B cell (primary cell): ENCODE measurements around the gene MGMT. TPM values are rescaled to one million over a fixed set of nuclear protein-coding genes. Genes with fewer than 3 reads are reported as not detected.
A peak's percentile ranks its signal among the peaks of the same experiment; 100 is the strongest.

Experiments
- ATAC-seq: fragments of 200-7000 bp; cut with Tn5 transposase; one replicate; pipeline ENCODE4 v1.10.0; 2021; ENCODE audit warnings: low read depth, mild to moderate bottlenecking, moderate number of reproducible peaks, moderate library complexity
- CTCF ChIA-PET: fragments of 350-600 bp; sonication (Branson Sonifier 250); formaldehyde crosslinking; loops from one replicate; lab custom pipeline; 2021; ENCODE audit warnings: antibody characterized with exemption, inconsistent platforms; lab: Charles Lee
- POLR2A ChIA-PET: fragments of 350-600 bp; sonication (Branson Sonifier 250); formaldehyde crosslinking; loops from one replicate; lab custom pipeline; 2021; ENCODE audit warnings: antibody characterized with exemption; lab: Charles Lee
- DNase-seq: peaks from one replicate; pipeline ENCODE4 v3.0.0; 2013
- H2AFZ ChIP-seq: 2 replicates; pipeline ENCODE4 v1.6.1; 2012; ENCODE audit warnings: mild to moderate bottlenecking, low read depth, low read length; ENCODE audit not compliant: insufficient read depth, poor library complexity, severe bottlenecking
- H3K27ac ChIP-seq, 2 donors: 1 replicate in 1 of 2; 2 replicates in 1 of 2; pipeline ENCODE4 v1.5.1; 2012 to 2013; ENCODE audit warnings: low read length in 2 of 2, mild to moderate bottlenecking in 2 of 2, moderate library complexity in 1 of 2
- H3K27me3 ChIP-seq, 4 experiments: fragments of 200-600 bp in 1 of 4; sonication (generic) in 1 of 4; replicated peaks in 1 of 4; 1 replicate in 2 of 4; 2 replicates in 2 of 4; pipeline versions ENCODE4 v1.6.1 to v1.7.0; 2013 to 2016; ENCODE audit warnings: low read length in 3 of 4, mild to moderate bottlenecking in 2 of 4, mixed read lengths in 1 of 4, moderate library complexity in 1 of 4; ENCODE audit not compliant: insufficient read depth in 4 of 4, control insufficient read depth in 3 of 4; ENCODE audit errors: control extremely low read depth in 1 of 4
- H3K36me3 ChIP-seq, 2 experiments: replicated peaks in 1 of 2; 1 replicate in 1 of 2; 2 replicates in 1 of 2; pipeline versions ENCODE4 v1.6.1 to v1.7.1; 2013; ENCODE audit warnings: low read length in 1 of 2; ENCODE audit not compliant: insufficient read depth in 2 of 2, control insufficient read depth in 1 of 2; ENCODE audit errors: control extremely low read depth in 1 of 2, extremely low read depth in 1 of 2
- H3K4me1 ChIP-seq, 2 donors: fragments of 200-600 bp in 1 of 2; sonication (generic) in 1 of 2; 1 replicate in 1 of 2; 2 replicates in 1 of 2; pipeline versions ENCODE4 v1.5.1 to v1.6.1; 2013 to 2017; ENCODE audit warnings: low read length in 2 of 2; ENCODE audit not compliant: control insufficient read depth in 2 of 2, insufficient read depth in 2 of 2
- H3K4me2 ChIP-seq: replicated peaks from 2 replicates; pipeline ENCODE3; 2012; ENCODE audit warnings: mild to moderate bottlenecking, low read depth, low read length; ENCODE audit not compliant: poor library complexity, severe bottlenecking
- H3K4me3 ChIP-seq, 5 experiments: fragments of 200-600 bp in 1 of 5; sonication (generic) in 1 of 5; 1 replicate in 3 of 5; 2 replicates in 2 of 5; pipeline versions ENCODE4 v1.5.1 to v1.7.0; 2011 to 2016; ENCODE audit warnings: low read length in 4 of 5, mild to moderate bottlenecking in 4 of 5, low read depth in 2 of 5, control low read depth in 1 of 5, moderate library complexity in 1 of 5; ENCODE audit not compliant: insufficient read depth in 1 of 5; ENCODE audit errors: control extremely low read depth in 1 of 5, extremely low read depth in 1 of 5
- H3K79me2 ChIP-seq: fragments of 200-600 bp; sonication (generic); one replicate; pipeline ENCODE4 v1.6.0; 2016; ENCODE audit warnings: low read length; ENCODE audit not compliant: control insufficient read depth, insufficient read depth
- H3K9ac ChIP-seq: fragments of 200-600 bp; sonication (generic); 2 replicates; pipeline ENCODE4 v1.6.1; 2017; ENCODE audit warnings: mild to moderate bottlenecking, low read length, moderate library complexity
- H3K9me3 ChIP-seq, 3 donors: one replicate each; pipeline versions ENCODE4 v1.6.1 to v1.7.1; 2013; ENCODE audit warnings: low read length in 2 of 3; ENCODE audit not compliant: control insufficient read depth in 2 of 3, insufficient read depth in 1 of 3; ENCODE audit errors: control extremely low read depth in 1 of 3
- H4K20me1 ChIP-seq: 2 replicates; pipeline ENCODE4 v1.6.0; 2012; ENCODE audit warnings: mild to moderate bottlenecking, low read length; ENCODE audit not compliant: insufficient read depth, control insufficient read depth, poor library complexity, severe bottlenecking
- H3K27ac Mint-ChIP-seq: one replicate; pipeline ENCODE4 v1.8.0; 2021; ENCODE audit warnings: mixed read lengths
- H3K27me3 Mint-ChIP-seq: one replicate; pipeline ENCODE4 v1.8.0; 2021; ENCODE audit warnings: mixed read lengths
- H3K4me1 Mint-ChIP-seq: one replicate; pipeline ENCODE4 v1.8.0; 2021; ENCODE audit warnings: mixed read lengths
- H3K4me3 Mint-ChIP-seq: one replicate; pipeline ENCODE4 v1.8.0; 2021; ENCODE audit warnings: mixed read lengths
- H3K9me3 Mint-ChIP-seq: one replicate; pipeline ENCODE4 v1.8.0; 2022; ENCODE audit warnings: mixed read lengths; ENCODE audit not compliant: insufficient read depth
- EZH2 ChIP-seq: IDR thresholded peaks from 2 replicates; pipeline ENCODE4 v1.6.1; 2012; ENCODE audit warnings: borderline replicate concordance, low read depth, mild to moderate bottlenecking, moderate library complexity, low read length; ENCODE audit not compliant: insufficient read depth, poor library complexity, severe bottlenecking
- WGBS: methylation state at CpG from one replicate; pipeline ENCODE4 v1.1.5; 2013; ENCODE audit warnings: missing lambda C conversion rate; ENCODE audit not compliant: insufficient coverage; 5-methylcytosine and 5-hydroxymethylcytosine counted together
- intact Hi-C: fragments of 100-400 bp; cut with micrococcal nuclease; formaldehyde crosslinking; loops from one replicate; pipeline ENCODE4 v1.10.0; 2022
- polyA plus RNA-seq: library from polyadenylated mRNA; depleted of rRNA; stranded (reverse); fragments of >200 nt; gene quantifications from 2 replicates; pipeline ENCODE4 v1.2.3, GENCODE V29; 2012
- total RNA-seq, 2 donors: library from RNA; stranded (reverse); fragments of 120-200 nt in 1 of 2; gene quantifications; 1 replicate in 1 of 2; 2 replicates in 1 of 2; pipeline versions ENCODE4 v1.2.3 to v1.2.4, GENCODE V29; 2013 to 2022
- TF ChIP-seq, protein P1 (sequence below): fragments of 200-600 bp; IDR thresholded peaks from one replicate; pipeline ENCODE4 v1.8.0; 2022; ENCODE audit warnings: antibody characterized with exemption, mild to moderate bottlenecking

Gene MGMT
- total and polyA plus RNA-seq, 2 donors (not counting 1 experiment from before 2014, with no cell fraction given) = 16.6 to 87.7 TPM

DNA sequence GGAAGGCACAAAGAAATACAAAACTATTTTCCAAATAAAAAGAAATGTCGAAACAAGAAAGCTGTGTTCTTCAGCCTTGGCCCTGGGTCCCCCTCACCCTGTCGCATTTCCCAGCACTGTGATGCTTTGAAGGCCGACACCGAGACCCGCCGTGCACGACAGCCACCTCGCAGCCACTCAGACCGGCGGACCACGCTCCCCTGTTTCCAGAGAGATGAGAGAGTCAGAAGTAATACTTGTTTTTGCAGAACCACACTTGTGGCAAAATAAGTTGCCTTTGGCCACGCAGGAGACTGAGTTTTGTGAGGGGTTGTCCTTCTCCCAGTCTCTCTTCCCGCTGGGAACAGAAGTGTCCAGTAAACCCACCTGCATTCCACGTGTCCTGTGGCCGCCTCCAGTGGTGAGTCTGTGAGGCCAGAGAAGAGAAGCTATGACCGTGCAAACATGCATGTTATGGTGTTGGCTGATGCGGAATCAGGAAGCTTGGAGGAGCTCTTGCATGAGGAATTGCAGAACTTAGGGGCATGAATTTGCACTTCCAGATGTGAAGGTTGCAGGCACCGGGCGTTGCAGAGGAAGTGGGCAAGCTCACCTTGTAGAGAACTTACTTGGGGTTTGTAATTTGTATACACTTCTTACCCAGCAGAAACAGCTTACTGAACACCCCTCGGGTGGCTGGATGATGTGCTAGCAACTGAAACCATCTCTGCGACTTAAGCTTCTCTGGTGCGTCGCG is 302.5 kb downstream of the MGMT start:
- Histone ChIP-seq H3K27ac (no peak overlapping the region), H3K4me3 (no peak overlapping the region), H3K79me2 (no peaks in the 10 kb centered on the region), H3K4me1 (no peaks in the 10 kb centered on the region), H3K27me3 (no peaks in the 10 kb centered on the region), H3K36me3 (peaks cover 0 to 2% of the 10 kb centered on the region in 2 experiments), H2AFZ (no peak overlapping the region), H3K9ac (no peak overlapping the region), H3K4me2 (no peak overlapping the region), H4K20me1 (no peaks in the 10 kb centered on the region), H3K9me3 (peaks cover 0 to 31% (median 0%) of the 10 kb centered on the region in 3 donors)
- no peak overlapping the region for H3K27ac Mint-ChIP-seq
- WGBS = 88% methylated on average over 19 of the region's 24 CpGs
- no peaks in the 10 kb centered on the region for H3K27me3 Mint-ChIP-seq
- ATAC-seq (no peak), DNase-seq (no peak)
- ChIA-PET CTCF (no interaction called here), POLR2A (no interaction called here)
- H3K4me3 Mint-ChIP-seq = no peak overlapping the region
- intact Hi-C loops = no loop called here
- H3K9me3 Mint-ChIP-seq = no peaks in the 10 kb centered on the region
- no peaks in the 10 kb centered on the region for H3K4me1 Mint-ChIP-seq
- TF ChIP-seq, protein P1, sequence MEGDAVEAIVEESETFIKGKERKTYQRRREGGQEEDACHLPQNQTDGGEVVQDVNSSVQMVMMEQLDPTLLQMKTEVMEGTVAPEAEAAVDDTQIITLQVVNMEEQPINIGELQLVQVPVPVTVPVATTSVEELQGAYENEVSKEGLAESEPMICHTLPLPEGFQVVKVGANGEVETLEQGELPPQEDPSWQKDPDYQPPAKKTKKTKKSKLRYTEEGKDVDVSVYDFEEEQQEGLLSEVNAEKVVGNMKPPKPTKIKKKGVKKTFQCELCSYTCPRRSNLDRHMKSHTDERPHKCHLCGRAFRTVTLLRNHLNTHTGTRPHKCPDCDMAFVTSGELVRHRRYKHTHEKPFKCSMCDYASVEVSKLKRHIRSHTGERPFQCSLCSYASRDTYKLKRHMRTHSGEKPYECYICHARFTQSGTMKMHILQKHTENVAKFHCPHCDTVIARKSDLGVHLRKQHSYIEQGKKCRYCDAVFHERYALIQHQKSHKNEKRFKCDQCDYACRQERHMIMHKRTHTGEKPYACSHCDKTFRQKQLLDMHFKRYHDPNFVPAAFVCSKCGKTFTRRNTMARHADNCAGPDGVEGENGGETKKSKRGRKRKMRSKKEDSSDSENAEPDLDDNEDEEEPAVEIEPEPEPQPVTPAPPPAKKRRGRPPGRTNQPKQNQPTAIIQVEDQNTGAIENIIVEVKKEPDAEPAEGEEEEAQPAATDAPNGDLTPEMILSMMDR = no peak
- TF ChIP-seq EZH2 = no peak

DNA sequence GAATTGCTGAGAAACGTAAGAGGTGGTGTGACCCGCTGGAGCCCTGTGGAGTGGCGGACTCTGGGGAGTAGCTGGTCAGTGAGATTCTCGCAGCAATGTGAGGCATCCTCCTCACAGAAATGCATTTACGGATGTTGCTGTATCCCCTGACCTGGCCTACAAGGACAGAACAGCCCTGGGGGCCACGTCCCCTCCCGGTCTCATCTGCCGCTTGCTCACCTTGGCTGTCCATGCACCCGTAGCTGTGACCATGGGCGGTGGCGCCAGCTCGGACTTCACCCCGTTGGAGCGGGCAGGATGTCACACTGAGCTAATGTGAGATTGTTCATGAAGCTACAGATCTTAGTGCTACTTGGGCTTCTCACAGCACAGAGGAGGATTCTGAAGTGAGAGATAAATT is 303.2 kb downstream of the MGMT start:
- no peak for ATAC-seq
- H3K9me3 Mint-ChIP-seq = no peaks in the 10 kb centered on the region
- no peak overlapping the region for H3K9ac ChIP-seq
- H3K27ac ChIP-seq = no peak overlapping the region
- 90% methylated on average over 13 of the region's 14 CpGs for WGBS
- POLR2A ChIA-PET = no interaction called here
- no peaks in the 10 kb centered on the region for H3K4me1 ChIP-seq
- intact Hi-C loops = no loop called here
- H3K79me2 ChIP-seq = no peaks in the 10 kb centered on the region
- TF ChIP-seq, protein P1 = no peak
- TF ChIP-seq EZH2 = no peak
- H3K27me3 ChIP-seq = no peaks in the 10 kb centered on the region
- peaks cover 0 to 39% (median 0%) of the 10 kb centered on the region in 3 donors for H3K9me3 ChIP-seq
- no peak for DNase-seq
- CTCF ChIA-PET = no interaction called here
- no peak overlapping the region for H3K4me3 ChIP-seq
- peaks cover 0 to 2% of the 10 kb centered on the region in 2 experiments for H3K36me3 ChIP-seq
- H3K27ac Mint-ChIP-seq = peak overlapping the region; percentile 15
- H3K4me1 Mint-ChIP-seq = no peaks in the 10 kb centered on the region
- no peaks in the 10 kb centered on the region for H3K27me3 Mint-ChIP-seq
- H2AFZ ChIP-seq = no peak overlapping the region
- no peak overlapping the region for H3K4me2 ChIP-seq
- H4K20me1 ChIP-seq = no peaks in the 10 kb centered on the region
- no peak overlapping the region for H3K4me3 Mint-ChIP-seq
